ENCODE measurements around the gene NRTN. TPM values are rescaled to one million over a fixed set of nuclear protein-coding genes. Genes with fewer than 3 reads are reported as not detected.

NRTN gene
- total RNA-seq, 1 donor from 2014 or later: 3.7 TPM

GRCh38 chr19:5782322-5782721 is 22.5 kb upstream of the NRTN start:
- intact Hi-C loops (cut with DNase I): no loop called here

GRCh38 chr19:5782945-5783919 is 21.6 kb upstream of the NRTN start:
- H3K4me3 ChIP-seq: no peak overlapping the region
- intact Hi-C loops (cut with DNase I): no loop called here
- TF ChIP-seq POLR2A (IDR thresholded peaks at IDR 0.05) (no peak), POLR2AphosphoS5 (IDR thresholded peaks at IDR 0.05; ENCODE audit: insufficient read depth in 1 of 2, low read depth in 1 of 2) (no peak)
- TF ChIP-seq, protein P1, sequence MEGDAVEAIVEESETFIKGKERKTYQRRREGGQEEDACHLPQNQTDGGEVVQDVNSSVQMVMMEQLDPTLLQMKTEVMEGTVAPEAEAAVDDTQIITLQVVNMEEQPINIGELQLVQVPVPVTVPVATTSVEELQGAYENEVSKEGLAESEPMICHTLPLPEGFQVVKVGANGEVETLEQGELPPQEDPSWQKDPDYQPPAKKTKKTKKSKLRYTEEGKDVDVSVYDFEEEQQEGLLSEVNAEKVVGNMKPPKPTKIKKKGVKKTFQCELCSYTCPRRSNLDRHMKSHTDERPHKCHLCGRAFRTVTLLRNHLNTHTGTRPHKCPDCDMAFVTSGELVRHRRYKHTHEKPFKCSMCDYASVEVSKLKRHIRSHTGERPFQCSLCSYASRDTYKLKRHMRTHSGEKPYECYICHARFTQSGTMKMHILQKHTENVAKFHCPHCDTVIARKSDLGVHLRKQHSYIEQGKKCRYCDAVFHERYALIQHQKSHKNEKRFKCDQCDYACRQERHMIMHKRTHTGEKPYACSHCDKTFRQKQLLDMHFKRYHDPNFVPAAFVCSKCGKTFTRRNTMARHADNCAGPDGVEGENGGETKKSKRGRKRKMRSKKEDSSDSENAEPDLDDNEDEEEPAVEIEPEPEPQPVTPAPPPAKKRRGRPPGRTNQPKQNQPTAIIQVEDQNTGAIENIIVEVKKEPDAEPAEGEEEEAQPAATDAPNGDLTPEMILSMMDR (IDR thresholded peaks at IDR 0.05): no peak
- no peak overlapping the region for H3K27ac ChIP-seq
- DNase-seq (ENCODE audit: extremely low spot score in 2 of 2): peak in 1 of 2 donors; percentile 93
- H3K4me1 ChIP-seq: no peaks in the 10 kb centered on the region
- H3K27me3 ChIP-seq: no peaks in the 10 kb centered on the region
- peaks cover 0 to 38% of the 10 kb centered on the region in 2 donors for H3K36me3 ChIP-seq
- H3K9me3 ChIP-seq: no peaks in the 10 kb centered on the region

More at GRCh38 chr19:5782322-5782721, 22.5 kb upstream of the NRTN start:
- no peaks in the 10 kb centered on the region for H3K4me1 ChIP-seq
- H3K4me3 ChIP-seq: no peak overlapping the region
- H3K27ac ChIP-seq: no peak overlapping the region
- peaks cover 0 to 29% of the 10 kb centered on the region in 2 donors for H3K36me3 ChIP-seq
- DNase-seq (ENCODE audit: extremely low spot score in 2 of 2): no peak
- no peaks in the 10 kb centered on the region for H3K9me3 ChIP-seq
- TF ChIP-seq, protein P1 (IDR thresholded peaks at IDR 0.05): no peak
- TF ChIP-seq POLR2AphosphoS5 (IDR thresholded peaks at IDR 0.05; ENCODE audit: insufficient read depth in 1 of 2, low read depth in 1 of 2): no peak
- no peak for TF ChIP-seq POLR2A (IDR thresholded peaks at IDR 0.05)
- no peaks in the 10 kb centered on the region for H3K27me3 ChIP-seq

GRCh38 chr19:5784581-5785147 is 20.2 kb upstream of the NRTN start, which contains the start of gene PRR22:
Gene PRR22 (minus strand): TSS chr19:5784746. CDS start chr19:5784660, 86 bp downstream.
- Histone ChIP-seq H3K4me3 (no peak within 1 kb of the TSS), H3K27me3 (no peaks in the 10 kb centered on the region), H3K27ac (no peak within 1 kb of the TSS), H3K36me3 (peaks cover 0 to 52% of the 10 kb centered on the region in 2 donors), H3K4me1 (peaks cover 5% of the 10 kb centered on the region), H3K9me3 (no peaks in the 10 kb centered on the region)
- TF ChIP-seq POLR2A (IDR thresholded peaks at IDR 0.05) (no peak), POLR2AphosphoS5 (IDR thresholded peaks at IDR 0.05; ENCODE audit: insufficient read depth in 1 of 2, low read depth in 1 of 2) (no peak)
- TF ChIP-seq, protein P1 (IDR thresholded peaks at IDR 0.05): no peak
- intact Hi-C loops (cut with DNase I): no loop called here
- DNase-seq (ENCODE audit: extremely low spot score in 2 of 2): no peak

GRCh38 chr19:5785423-5785822 is 19.4 kb upstream of the NRTN start:
- TF ChIP-seq POLR2A (IDR thresholded peaks at IDR 0.05) (no peak), POLR2AphosphoS5 (IDR thresholded peaks at IDR 0.05; ENCODE audit: insufficient read depth in 1 of 2, low read depth in 1 of 2) (no peak)
- TF ChIP-seq, protein P1 (IDR thresholded peaks at IDR 0.05): no peak
- no peak for DNase-seq (ENCODE audit: extremely low spot score in 2 of 2)
- Histone ChIP-seq H3K27me3 (no peaks in the 10 kb centered on the region), H3K4me1 (peaks cover 13% of the 10 kb centered on the region), H3K36me3 (peaks cover 0 to 55% of the 10 kb centered on the region in 2 donors), H3K4me3 (no peak overlapping the region), H3K9me3 (no peaks in the 10 kb centered on the region), H3K27ac (no peak overlapping the region)
- intact Hi-C loops (cut with DNase I): no loop called here

All from vagina (tissue), 2 donors.